HL-60/S4 (cell line): ENCODE results near the gene TTYH2.
"Not testable (repeated sequence)": the region's sequence is repeated elsewhere in the genome, so short reads cannot be mapped to it uniquely, and the experiment has no call there.

Source experiments
- in situ Hi-C: fragments of 300-500 bp; cut with MboI; formaldehyde crosslinking; loops from 2 replicates; pipeline ENCODE4 v1.14.3; 2022; ENCODE audit warnings: low sequenced_read_pairs

The TTYH2 gene

GRCh38 chr17:74251051-74251450, 37.7 kb downstream of the TTYH2 start:
- in situ Hi-C loops = no loop called here

GRCh38 chr17:74251569-74251968, 38.2 kb downstream of the TTYH2 start:
- in situ Hi-C loops = no loop called here

DNA sequence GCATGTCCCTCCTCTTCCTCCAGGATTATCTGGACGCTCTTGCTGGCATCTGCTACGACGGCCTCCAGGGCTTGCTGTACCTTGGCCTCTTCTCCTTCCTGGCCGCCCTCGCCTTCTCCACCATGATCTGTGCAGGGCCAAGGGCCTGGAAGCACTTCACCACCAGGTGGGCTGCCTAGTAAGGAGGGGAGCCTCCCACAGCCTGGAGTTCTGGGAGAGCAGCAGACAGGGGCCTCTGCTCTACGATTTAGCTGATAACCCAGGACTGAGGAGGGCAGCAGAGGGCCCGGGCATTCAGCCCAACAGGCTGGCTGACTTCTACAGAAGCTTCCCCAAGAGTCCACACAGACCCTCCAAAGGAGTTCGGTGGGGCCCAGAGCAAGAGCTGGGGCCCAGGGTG, 38.8 kb downstream of the TTYH2 start:
- in situ Hi-C loops = no loop called here

- in situ Hi-C loops = no loop called here
Observed at GRCh38 chr17:74253036-74253435, 39.7 kb downstream of the TTYH2 start.

DNA sequence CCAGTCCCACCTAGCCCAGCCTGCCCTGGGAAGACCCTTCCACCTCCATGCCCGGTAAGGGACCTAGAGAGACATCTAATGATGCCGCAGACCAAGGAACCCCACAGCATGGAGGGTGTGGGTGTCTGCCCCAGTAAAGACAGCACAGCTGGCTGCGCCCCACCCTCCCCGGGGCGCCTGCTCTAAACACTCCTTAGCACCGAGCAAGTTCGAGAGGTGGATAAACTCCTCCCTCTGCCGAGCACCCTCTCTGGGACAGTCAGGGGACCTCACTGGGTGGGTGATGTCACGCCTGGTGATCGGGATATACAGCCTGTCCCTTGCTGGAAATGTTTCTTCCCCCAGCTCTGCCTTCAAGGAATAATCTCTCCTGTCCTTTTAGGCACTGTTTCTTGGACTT, 43.9 kb downstream of the TTYH2 start:
- in situ Hi-C loops = no loop called here

DNA sequence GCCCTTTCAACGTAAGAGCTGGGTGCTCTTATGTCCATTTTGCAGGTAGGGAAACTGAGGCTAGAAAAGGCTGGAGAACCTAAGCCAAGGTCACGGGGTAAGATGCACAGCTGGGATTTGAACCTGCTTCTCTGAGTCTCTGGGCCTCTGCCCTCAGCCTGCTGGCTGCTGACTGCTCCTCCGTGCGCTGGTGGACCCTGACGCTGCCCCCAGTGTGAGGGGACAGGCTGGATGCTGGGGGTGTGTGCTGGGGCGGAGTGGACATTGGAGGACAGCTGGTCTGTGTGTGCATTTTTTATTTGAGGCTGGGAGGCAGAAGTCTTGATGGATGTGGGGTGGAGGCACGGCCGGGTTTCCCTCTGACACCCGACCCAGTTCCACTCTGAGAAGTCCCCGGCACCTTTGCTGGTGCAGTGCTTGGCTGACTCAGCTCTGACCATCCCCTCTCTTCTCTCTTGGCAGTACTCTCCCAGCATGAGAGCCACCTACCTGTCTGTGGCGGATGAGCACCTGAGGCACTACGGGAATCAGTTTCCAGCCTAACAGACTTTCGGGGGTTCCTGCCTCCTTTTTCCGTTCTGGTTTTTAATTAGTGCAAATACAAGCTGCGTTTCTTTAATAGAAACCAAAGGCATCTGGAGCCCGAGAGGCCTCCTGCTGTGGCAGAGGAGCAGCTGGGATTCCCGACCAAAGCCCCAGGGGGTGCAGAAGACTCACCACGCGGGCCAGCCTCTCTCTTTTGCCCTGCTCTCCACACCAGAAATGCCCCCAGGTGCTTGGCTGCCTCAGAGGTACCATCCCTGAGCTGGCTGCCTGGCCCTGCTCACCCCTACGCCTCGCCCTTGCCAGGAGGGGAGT, 46.5 kb downstream of the TTYH2 start:
- in situ Hi-C loops = no loop called here

DNA sequence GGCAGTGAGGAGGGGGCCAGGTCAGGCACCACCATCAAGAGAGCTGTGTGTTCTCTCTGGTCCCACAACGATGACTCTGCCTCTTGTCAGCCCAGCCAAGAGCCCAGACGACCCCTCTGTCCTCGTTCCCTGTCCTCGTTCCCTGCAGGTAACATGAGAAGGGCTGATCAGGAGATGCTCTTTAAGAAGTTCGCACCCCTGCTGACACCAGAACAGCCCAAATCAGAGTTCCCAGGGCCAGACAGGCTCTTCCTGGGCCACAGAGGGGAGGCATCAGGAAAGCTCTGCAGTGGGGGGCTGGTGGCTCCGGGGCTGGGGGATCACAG, 47.1 kb downstream of the TTYH2 start:
- in situ Hi-C loops = no loop called here

DNA sequence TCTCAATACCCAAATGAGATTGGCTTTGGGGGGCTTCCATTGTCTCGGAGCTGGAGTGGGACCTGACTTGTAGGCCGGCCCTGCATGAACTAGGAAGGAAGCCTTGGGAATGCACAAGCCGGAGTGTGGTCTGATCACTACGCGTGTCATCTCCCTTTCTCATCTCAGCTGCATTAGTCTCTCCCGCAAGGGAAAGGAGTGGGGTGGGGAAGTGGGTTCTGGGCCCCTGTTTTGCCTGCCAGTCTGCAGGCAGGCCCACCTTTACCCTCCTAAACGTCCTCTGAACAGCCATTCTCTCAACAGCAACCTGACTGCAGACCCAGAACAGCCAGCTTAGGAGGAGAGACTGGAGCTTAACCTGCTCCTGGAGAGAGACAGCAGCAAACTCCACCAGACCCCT, 49.2 kb downstream of the TTYH2 start:
- in situ Hi-C loops = no loop called here

GRCh38 chr17:74267054-74267453, 53.7 kb downstream of the TTYH2 start:
- in situ Hi-C loops = not testable (repeated sequence)

GRCh38 chr17:74267579-74267978, 54.2 kb downstream of the TTYH2 start:
- in situ Hi-C loops = no loop called here

DNA sequence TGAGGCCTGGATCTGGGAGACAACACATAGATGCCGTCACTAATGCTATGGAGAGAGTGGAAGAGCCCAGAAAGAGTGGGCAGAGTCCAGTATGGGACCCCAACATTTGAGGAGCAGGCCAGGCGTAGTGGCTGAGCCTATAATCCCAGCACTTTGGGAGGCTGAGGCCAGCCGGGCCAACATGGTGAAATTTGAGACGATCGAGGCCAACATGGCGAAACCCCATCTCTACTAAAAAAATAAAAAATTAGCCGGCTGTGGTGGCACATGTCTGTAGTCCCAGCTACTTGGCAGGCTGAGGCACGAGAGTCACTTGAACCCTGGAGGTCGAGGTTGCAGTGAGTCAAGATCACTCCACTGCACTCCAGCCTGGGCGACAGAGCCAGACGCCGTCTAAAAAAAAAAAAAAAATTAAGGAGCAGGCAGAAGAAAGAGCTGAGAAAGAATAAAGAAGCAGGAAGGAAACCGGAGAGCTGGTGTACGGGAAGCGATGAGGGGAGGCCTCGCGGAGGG, 54.7 kb downstream of the TTYH2 start:
- in situ Hi-C loops = no loop called here

GRCh38 chr17:74268558-74268957, 55.2 kb downstream of the TTYH2 start:
- in situ Hi-C loops = no loop called here

GRCh38 chr17:74270333-74270732, 57.0 kb downstream of the TTYH2 start:
- in situ Hi-C loops = no loop called here

GRCh38 chr17:74271281-74271680, 57.9 kb downstream of the TTYH2 start:
- in situ Hi-C loops = no loop called here

DNA sequence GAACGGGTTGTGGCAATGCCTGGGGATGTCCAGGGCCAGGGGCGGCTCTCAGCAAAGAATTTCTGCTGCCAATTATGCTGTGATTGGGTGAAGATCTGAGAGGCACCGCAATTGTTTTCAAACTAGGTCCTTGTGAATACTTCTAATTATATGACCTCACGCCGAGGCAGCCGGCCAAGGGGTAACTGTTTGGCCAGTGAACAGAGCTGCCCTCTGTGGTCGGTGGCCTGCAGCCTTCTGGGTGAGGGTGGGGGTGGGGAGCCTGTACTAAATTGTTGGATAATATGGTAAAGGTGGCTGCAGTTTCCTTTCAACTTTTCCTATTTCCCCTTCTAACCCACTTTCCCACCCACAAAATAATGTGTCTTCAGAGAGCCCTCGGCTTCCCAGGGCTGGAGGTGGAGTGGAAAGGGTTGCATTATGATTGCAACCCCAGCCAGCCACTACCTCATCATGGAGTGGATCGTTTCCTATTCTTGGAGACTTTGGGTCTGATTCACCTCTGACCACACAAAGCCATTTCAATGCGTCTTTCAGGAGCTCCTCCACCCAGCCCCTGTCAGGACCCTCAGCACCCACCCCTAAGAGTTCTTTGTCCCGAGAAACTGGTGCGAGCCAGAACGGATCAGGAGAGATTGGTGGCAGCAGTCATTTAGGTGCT, 58.7 kb downstream of the TTYH2 start:
- in situ Hi-C loops = no loop called here

DNA sequence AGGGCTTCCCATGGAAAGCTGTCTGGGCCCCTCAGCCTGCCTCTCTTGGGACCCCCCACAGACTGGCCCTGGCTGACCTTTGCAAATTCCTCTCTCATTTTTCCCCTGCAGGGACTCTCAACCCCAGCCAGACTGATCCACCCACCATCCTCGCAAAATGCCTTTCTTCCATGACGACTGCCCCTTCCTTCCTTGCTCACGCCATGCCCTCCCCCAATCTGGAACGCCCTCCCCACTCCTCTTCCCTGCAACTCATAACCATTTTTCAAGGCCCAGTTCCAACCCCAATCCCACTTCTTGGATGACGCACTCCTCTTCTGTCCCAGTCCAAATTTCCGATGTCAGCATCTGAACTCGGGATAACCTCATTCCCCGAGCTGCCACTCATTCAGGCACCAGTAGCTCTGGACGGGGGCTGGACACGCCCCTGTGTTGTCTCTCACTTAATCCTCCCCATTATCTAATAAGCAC, 59.4 kb downstream of the TTYH2 start:
- in situ Hi-C loops = no loop called here

GRCh38 chr17:74274060-74274708, 60.8 kb downstream of the TTYH2 start, which contains the start of gene DNAI2:
TSS of gene DNAI2 (plus strand) at chr17:74274234. CDS start at chr17:74281818, 7,584 bp downstream.
- in situ Hi-C loops = no loop called here

DNA sequence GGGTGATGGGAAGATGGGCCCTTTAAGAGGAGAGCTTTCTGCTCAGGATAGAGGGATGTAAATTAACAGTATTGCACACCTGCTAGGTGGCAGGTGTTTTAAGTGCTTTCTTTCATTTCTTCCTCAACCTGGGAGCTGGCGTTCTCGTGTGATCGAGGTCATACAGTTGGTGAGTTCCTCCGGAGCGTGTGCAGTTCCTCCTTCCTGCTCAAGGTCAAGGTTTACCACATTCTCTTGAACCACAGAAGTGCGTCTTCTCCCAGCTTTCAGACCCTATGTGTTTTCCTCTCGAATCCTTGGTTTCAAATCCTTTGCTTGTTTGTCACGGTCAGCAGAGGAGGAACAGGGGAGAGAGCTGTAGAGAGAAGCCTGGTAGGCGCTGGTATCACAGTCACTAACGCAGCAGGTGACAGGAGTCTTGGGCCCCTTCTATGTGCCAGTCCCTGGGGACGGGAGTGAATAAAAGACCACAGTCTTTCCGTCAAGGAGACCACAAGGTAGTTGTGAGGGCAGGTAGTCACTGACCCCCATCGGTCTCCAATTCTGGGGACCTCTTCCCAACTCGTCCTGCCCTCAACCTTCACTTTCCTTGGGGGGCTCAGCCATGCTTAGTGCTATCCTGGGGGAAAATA, 61.5 kb downstream of the TTYH2 start:
- in situ Hi-C loops = no loop called here

GRCh38 chr17:74276051-74276476, 62.7 kb downstream of the TTYH2 start:
- in situ Hi-C loops = no loop called here

GRCh38 chr17:74276541-74277009, 63.2 kb downstream of the TTYH2 start:
- in situ Hi-C loops = no loop called here

DNA sequence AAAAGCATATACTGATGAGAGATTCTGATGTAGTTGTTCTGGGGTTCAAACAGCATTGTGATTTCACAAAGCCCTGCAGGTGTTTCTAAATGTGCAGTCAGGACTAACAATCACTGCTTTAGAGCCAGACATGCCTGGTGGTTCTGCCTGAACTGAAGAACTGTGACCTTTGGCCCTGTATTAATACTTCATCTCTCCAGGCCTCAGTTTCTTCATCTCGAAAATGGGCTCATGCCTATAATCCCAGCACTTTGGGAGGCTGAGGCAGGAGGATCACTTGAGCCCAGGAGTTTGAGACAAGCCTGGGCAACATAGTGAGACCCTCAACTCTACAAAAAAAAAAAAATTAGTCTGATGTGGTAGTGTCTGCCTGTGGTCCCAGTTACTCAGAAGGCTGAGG, 64.6 kb downstream of the TTYH2 start:
- in situ Hi-C loops = no loop called here
